M059J (cell line): Measurements from ENCODE around the gene KLK15. TPM values are rescaled to one million over a fixed set of nuclear protein-coding genes. Genes with fewer than 3 reads are reported as not detected.
"Not testable (repeated sequence)": the region's sequence is repeated elsewhere in the genome, so short reads cannot be mapped to it uniquely, and the experiment has no call there.

Experiments used
- DNase-seq: peaks from one replicate; pipeline ENCODE4 v3.0.0-alpha.2; 2012; ENCODE audit warnings: low read depth
- total RNA-seq: library from RNA; depleted of rRNA; stranded (reverse); fragments of >200 nt; shearing (Covaris generic); gene quantifications from 2 replicates; pipeline ENCODE4 v1.2.3, GENCODE V29; 2014

KLK15 gene
- total RNA-seq, 1 experiment from 2014 or later, result not detected

- DNase-seq, result no peak
Measured at GRCh38 chr19:50796634-50797428, 36.5 kb downstream of the KLK15 start.

- DNase-seq, result no peak
Measured at GRCh38 chr19:50796128-50796633, 37.2 kb downstream of the KLK15 start.

GRCh38 chr19:50795664-50796073 lies 37.7 kb downstream of the KLK15 start:
- no peak for DNase-seq

GRCh38 chr19:50794876-50795663 lies 38.3 kb downstream of the KLK15 start:
- peak; percentile 51 for DNase-seq

GRCh38 chr19:50794074-50794875 lies 39.1 kb downstream of the KLK15 start:
- peak; percentile 50 for DNase-seq

GRCh38 chr19:50793558-50794065 lies 39.8 kb downstream of the KLK15 start:
- no peak for DNase-seq

GRCh38 chr19:50792272-50793250 lies 40.8 kb downstream of the KLK15 start:
- no peak for DNase-seq

GRCh38 chr19:50791594-50792271 lies 41.6 kb downstream of the KLK15 start:
- no peak for DNase-seq

GRCh38 chr19:50790922-50791467 lies 42.4 kb downstream of the KLK15 start:
- no peak for DNase-seq

- no peak for DNase-seq
Measured at GRCh38 chr19:50790396-50790795, 43.0 kb downstream of the KLK15 start, which contains the start of gene ACP4. TSS of gene ACP4 (plus strand) at chr19:50790415. CDS start at chr19:50790415, 0 bp downstream.

GRCh38 chr19:50785329-50785728 lies 48.0 kb downstream of the KLK15 start:
- no peak for DNase-seq

GRCh38 chr19:50784710-50785109 lies 48.7 kb downstream of the KLK15 start:
- no peak for DNase-seq

- not testable (repeated sequence) for DNase-seq
Measured at GRCh38 chr19:50783848-50784152, 49.6 kb downstream of the KLK15 start.

GRCh38 chr19:50780753-50781435 lies 52.5 kb downstream of the KLK15 start:
- DNase-seq, result no peak

- DNase-seq, result peak; percentile 55
Measured at GRCh38 chr19:50779504-50780457, 53.6 kb downstream of the KLK15 start.

- no peak for DNase-seq
Measured at GRCh38 chr19:50778906-50779430, 54.4 kb downstream of the KLK15 start.

GRCh38 chr19:50777830-50778303 lies 55.5 kb downstream of the KLK15 start:
- peak; percentile 41 for DNase-seq
